AML-193 (cell line): ENCODE data around the gene CACNA1B.

Experiments
- DNase-seq, 2 experiments: peaks; one replicate each; lab custom pipeline; 2025; lab: John Stamatoyannopoulos, UW

CACNA1B gene

DNA sequence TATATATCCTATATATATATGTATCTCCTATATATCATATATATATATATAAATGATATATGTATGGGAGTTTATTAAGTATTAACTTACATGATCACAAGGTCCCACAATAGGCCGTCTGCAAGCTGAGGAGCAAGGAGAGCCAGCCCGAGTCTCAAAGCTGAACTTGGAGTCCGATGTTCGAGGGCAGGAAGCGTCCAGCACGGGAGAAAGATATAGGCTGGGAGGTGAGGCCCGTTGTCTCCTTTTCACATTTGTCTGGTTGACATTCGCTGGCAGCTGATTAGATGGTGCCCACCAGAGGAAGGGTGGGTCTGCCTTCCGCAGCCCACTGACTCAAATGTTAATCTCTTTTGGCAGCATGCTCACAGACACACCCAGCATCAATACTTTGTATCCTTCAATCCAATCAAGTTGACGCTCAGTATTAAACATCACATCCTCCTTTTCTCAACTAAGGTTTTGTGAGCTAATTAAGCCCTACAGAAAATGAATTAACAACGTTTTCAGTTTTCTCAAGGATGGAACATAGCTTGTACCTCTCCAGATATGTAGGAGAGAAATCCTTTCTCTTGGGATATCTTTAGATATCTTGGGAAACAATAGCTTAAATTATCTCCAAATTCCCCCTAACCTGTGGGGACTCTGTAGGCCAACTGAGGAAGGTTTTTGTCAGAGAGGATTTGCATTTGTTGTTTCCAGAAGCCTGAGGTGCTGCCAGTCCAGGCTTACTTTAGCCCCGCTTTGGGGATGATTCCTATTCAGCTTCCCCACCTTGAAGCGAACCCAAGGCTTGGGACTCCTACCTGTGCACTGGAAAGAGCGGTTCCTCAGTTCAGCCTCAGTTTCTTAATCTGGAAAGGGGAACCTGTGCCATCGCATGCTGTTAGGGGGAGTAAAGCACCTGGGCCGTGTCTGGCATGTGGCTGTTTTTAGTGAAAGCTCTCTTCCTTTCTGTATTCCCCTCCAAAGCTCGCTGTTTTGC lies 163.2 kb downstream of the CACNA1B start:
- no peak for DNase-seq

DNA sequence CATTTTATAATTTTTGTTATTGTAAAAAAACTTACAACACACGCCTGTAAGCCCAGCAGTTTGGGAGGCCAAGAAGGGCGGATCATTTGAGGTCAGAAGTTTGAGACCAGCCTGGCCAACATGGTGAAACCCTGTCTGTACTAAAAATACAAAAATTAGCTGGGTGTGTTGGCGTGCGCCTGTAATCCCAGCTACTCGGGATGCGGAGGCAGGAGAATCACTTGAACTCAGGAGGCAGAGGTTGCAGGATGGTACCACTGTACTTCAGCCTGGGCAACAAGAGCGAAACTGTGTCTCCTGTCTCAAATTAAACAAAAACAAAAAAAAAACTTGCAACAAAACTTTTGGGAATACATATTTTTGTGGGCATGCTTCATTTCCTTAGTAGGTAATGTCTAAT lies 164.6 kb downstream of the CACNA1B start:
- DNase-seq = no peak

DNA sequence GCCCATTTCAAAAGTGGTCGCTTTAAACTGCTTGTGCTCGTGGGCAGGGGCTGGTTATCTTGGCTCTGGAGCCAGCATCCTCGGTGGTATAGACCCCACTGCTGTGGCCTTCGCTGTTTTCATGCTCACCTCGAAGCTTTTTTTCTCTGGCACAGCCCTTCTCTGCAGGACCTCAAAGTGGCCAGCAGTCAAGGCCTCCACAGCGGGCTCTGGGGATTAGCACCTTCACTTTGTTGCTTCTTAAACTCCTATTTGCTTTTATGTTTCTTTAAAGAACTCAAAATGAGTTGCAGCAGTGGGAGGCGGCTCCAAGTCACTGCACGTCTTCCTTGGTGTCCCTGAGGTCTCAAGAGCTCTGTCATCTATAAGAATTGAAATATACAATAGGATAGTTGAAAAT lies 165.1 kb downstream of the CACNA1B start:
- no peak for DNase-seq

DNA sequence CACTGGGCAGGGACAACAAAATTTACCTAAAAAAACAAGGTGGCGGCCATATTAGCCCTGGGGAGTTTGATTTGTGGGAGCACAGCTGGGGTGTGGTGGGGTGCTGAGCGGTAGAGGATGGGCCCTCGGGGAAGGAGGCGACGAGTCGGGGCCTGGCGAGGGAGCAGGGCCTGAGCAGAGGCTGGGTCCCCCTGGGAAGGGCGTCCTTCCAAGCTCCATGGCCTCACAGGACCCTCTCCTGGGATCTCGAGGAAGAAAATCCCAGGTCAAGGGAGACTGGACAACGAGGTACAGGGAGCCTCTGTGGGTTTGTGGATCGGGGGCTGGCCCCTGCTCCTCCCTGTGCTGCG lies 165.5 kb downstream of the CACNA1B start:
- DNase-seq = no peak

DNA sequence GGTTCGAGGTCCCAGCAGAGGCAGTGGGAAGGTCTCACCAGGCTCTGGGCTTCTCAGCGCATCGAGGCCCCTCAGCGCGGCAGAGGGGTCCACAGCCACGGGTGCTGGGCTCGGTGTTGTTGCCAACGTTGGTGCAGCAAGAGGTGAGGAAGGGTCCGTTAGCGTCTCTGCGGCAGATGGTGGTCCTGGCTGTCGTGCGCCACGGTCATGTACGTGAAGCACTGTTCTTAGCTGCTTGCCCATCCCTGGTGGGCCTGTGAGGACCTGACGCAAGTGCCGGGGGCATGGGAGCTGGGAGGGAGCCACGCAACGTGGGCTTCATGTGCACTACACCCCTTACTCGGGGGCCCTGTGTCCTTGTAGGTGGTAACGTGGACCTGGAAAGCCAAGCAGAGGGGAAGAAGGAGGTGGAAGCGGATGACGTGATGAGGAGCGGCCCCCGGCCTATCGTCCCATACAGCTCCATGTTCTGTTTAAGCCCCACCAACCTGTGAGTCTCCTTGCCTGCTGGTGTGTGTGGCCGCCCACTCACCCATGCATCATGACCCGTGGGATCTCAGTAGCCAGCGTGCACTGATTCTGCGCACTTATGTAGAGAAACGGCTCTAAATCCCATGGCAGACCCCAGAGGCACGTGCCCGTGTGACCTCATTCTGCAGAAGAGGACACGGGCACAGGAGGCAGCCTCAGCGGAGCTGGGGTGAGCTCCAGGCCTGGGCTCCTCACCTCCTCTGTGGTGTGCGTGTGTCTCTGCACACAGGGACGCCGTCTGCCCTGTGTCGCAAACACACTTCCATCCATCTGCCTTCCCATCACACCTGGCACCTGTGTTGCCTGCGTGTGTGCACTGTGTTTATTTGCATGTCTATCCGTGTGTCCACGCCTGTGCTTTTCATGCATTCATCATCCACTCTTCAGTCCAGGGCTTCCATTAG lies 166.1 kb downstream of the CACNA1B start:
- no peak for DNase-seq

DNA sequence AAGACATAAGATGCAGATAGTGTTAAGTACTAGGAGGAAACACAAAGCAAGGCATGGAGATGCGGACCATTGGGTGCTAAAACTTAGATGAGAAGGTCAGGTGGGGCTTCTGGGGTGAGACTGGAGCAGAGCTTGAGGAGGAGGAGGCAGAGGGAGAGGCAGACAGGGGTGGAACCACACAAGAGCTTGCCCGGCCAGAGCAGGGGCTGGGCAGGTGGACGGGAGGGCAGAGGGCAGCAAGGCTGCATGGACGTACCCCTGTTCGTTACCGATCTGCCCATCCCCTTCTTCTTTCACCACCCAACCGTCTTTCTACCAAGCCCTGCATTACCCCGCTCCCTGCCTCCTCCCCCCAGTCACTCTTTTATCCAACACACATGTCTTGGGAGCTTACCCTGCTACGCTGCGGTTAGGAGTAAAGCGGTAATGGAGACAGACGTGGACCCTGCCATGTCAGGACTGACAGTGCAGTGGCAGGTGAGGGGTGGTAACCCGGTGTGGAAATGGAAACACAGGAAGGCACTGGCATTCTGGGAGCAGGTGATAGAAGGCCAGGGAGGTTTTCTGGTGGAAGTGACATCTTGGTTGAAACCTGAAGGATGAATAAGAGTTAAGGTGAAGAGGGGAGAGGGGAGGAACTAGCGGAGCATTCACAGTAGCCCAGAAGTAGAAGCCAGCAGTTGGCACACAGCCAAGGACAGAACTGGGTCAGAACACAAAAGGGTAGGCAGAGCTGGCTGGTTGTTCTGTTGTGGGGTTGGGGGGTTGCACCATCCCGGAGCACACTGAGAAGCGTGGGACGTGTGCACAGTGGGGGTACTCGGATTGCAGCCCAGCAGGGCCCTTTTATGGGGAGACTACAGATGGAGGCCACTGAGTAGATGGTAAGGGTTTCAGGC lies 167.2 kb downstream of the CACNA1B start:
- no peak for DNase-seq

DNA sequence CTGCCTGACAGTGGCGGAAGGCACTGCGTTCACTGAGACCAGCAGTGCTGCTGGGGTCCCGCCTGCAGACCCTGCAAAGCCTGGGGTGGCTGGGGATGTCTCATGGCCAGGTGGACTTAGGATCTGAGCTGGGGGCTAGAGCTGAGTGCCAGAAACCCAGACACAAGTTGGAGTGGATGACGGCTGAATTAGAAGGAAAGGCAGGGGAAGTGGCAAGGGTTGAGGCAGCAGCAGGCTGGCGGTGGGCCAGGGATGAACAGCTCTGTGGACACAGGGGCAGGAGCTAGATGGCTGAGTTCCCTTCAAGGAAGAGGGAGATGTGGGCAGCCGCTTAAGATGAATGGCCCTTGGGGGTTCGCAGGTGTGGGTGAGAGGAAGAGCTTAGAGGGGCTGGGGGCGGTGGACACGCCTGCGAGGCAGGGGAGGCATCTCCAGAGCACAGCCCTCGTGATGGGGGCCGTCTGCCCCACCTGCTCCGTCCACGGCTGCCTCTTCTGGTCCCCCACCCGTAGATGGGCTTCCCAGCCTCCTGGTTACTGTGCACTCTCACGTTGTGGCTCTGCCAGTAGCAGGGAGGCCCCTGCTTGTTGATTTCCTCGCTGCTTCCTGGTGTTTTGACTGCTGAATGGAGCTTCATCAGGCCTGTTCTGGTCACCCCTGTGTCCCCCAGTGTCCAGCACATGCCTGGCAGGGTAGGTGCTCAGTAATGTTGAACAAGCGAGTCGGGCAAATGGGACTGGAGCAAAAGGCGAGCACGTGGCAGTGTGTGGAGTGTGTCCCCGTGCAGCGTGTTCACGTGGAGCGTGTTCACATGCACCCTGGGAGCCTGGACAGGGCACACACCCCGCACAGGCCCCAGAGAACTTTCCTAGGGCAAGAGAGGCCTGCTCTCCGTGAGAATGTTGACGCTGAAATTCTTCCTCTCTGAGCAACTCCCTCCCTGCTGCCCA lies 168.2 kb downstream of the CACNA1B start:
- no peak for DNase-seq

DNA sequence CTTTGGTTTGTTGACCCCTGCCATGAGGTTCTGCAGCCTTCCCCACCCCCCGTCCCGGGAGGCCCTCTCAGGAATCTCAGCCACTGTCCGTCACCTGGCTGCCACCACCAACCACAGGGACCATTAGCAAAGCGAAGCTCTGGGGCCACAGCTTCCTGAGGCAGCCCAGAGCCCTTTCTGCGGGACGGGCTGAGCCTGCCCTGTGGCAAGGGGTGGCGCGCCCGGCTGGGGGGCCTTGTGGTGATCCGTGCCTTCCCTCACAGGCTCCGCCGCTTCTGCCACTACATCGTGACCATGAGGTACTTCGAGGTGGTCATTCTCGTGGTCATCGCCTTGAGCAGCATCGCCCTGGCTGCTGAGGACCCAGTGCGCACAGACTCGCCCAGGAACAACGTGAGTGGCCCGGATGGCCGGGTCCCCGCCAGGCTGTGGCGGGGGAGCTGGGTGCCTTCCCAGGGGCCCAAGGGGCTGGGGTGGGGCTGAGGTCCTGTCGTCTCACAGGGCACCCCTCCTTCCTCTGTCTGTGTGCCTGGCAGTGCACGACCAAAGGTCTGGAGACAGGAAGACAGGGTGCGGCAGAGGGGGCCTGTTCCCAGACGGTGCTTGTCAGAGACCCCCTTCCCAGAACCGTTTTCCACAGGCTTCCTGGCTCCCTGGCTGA lies 169.2 kb downstream of the CACNA1B start:
- DNase-seq = no peak

DNA sequence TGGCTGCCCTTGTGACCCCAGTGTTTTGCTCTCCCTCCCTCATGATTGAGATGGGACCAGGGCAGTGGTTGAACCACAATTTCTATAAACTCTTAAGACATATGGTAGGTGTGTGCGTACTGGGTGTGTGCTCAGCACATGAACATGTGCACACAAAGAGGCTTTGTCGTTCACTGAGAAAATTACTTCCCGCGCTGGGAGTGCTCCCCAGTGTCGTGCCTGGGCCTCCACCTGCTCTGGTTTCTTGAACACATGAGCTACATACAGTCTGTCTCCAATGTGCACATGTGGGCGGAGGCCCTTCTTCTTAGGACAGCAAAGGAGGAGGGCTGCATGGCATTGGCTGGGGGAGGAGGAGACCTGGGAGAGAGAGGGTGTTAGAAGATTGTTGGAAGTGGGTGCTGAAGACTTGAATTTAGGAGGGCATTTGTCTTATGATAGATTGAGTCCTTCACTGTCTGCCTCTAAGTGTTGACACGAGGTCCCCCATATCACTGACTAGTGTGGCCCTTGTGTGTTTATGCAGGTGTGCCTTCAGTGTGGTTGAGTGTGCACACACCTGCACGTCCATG lies 170.0 kb downstream of the CACNA1B start:
- DNase-seq = no peak

DNA sequence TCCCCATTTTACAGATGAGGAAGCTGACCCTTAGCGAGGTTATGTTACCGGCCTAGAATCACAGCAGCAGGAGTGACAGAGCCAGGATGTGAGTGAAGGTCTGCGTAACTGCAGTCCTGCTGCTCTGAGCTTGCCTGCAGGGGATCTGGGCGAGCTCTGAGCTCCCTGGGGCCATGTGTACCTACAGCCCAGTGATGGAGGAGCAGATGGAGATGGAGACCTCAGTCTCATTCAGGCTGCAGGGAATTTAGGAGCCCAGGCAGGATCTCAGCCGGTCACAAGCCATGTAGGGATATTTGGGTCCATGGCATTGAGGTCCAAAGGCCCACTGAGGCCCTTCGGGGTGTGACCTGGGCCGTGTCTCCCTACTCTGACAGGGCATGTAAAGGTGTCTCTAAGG lies 170.6 kb downstream of the CACNA1B start:
- no peak for DNase-seq

DNA sequence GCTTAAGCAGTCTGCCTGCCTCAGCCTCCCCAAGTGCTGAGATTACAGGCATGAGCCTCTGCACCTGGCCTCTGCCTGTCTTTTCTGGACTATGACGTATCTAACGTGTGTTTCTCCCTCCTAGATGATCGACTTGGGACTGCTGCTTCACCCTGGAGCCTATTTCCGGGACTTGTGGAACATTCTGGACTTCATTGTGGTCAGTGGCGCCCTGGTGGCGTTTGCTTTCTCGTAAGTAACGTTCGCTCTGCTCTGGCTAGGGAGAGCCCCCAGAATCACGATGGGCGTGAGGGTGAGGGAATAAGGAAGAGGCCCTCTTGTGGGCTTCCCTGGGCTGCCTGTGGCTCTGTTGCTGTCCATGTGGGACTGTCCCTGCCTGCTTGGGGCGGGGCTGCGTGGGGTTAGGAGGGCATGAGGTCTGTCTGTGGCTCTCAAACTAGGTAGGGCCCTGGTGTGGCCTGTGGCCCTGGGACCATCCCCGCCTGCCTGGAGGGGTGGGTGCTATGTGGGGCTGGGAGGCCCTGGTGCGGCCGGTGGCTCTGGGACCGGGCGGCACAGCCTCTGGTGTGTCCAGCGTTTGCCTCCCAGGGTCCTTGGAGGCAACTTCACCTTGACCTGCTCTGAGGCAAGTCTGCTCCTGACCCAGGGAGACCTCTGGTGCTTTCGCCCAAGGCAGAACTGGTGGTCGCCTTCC lies 171.7 kb downstream of the CACNA1B start:
- DNase-seq = no peak

DNA sequence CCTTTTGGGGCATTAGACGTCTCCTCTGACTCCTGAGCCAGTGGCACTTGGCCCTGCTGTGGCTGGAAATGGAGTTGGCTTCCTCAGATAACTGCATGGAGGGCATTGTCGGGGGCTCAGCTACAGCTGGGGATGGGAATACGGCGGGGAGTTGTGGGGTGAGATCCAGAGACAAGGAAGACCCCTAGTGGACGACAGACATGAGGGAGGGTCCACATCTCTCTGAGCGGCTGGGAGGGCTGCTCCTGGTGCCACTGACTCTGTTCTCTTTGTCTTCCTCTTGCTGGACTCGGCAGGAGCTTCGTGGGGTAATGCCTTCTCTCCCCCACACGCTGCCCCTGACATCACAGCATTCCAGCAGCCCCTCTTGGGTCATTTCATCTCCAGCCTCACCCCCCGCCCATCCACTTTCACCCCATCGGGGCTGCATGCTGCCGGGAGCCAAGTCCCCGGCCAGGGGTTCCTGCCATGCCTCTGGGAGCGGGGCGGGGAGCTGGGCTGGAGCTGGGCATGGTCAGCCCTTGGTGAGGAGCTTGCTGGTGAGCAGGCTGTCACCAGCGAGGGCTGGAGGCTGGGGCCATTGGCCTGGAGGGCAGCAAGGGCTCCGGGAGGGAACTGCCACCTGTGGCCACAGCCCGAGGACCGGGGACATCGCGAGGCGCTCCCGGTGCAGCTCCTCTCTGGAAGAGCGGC lies 172.3 kb downstream of the CACNA1B start:
- DNase-seq = no peak

DNA sequence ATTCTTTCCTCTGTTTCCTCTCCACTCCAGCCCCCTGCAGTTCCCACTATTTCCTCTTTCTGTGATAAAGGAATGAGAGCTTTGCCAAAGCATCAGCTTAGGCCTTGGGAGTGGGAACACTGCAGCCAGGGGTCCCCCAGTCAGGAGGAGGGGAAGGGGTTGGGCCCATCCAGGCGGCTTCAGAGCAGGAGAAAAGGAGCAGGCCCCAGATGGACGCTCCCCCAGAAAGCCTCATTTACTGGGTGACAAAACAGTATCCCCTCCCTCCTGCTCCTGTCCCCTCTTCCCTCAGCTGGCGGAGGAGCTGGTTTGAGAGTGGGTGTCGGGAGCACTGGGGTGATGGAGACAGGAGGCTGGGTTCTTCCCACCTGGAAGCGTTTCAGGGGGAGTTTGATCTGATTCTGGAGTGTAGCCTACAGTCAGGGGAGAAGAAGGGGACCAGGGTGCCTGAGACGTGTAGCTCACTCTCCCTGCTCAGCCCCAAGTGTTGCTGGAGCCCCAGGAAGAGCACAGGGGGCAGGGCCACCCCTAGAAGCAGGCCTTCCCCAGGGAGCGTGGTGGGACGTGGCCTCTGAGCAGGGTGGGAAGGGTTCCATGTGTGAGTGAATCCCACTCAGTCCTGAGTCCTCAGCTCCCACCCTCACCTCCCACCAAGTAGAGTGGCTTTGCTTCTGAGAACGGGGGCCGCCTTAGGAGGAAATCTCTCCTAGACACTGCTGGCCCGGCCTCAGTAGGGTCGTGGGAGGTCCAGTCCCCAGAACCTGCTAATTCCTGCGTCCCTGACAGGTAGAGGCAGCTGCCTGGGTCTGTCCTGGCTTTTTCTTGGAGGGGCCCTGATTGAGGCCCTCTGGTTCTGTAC lies 173.1 kb downstream of the CACNA1B start:
- DNase-seq = no peak

DNA sequence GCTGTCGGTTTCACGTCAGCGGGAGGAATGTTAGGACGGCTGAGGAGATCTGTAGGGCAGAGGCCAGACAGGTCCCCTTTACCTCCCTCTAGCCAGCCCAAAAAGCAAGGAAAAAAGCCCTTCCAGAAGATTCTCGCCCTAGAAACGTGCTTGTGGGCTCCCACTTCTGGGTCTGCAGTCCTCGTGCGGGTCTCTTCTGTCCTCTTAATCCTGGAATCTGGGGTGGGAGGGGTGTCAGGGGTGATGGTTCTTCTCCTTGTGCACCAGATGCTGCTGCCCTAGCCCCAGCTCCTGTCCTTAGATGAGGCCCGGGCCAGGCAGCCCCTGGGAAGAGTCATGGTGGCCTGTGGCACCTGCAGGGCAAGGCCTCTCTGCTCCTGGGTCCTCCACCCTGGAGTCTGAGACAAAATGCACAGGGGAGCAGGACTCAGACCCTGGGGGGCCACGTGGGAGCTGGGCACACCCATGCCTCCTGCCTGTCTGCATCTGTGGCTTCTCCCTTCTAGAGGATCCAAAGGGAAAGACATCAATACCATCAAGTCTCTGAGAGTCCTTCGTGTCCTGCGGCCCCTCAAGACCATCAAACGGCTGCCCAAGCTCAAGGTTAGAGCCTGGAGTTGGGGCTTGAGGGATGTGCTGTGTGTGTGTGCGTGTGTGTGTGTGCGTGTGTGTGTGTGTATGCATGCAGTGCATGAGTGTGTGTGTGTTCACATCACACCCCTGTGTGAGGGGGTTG lies 174.2 kb downstream of the CACNA1B start:
- DNase-seq = no peak

DNA sequence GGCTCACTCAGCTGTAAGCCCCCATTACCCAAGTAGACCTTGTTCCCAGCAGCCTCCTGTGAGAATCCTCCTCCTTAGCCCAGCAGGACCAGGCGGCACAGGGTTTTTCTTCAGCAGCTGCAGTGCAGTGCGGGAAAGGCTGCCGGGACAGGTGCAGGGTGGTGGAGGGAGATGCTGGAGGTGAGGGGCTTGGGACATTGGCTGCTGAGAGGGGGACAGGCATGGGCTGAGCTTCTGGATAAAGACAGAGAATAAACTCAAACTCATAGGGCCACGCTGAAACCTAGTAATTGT lies 174.7 kb downstream of the CACNA1B start:
- DNase-seq = no peak

DNA sequence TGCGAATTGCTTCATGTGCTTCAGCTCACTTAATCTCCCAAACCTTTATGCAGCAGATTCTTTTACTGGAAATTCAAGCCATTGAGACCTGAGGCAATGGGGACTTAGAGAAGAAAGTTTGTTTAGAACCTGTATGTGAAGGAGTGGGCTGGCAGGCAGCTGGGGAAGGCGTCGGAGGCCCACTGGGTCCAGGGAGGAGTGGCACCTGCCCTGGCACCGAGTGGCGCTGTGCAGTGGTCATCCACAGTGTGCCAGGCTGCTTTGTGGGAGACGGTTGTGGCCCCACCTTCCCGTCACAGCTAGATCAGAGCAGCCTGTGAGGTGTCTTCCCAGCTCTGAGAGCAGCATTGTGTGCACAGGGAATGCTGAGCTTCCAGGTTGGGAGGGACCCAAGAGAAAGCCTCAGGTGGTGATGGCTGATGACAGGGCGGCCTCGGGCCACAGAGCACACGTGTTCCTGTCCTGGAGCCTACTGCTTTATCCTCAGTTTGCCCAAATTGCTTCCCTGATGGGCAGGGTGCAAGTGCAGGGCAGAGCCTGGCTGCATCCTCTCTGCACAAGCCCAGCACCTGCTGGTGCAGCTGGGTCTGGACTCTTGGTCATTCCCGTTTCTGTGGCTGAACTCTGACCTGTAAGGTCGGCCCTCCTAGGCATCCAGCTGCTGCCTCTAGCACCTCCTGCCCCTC lies 175.2 kb downstream of the CACNA1B start:
- no peak for DNase-seq
